SK-N-MC (cell line): ENCODE measurements around the gene SLC2A8.

Source experiments
- DNase-seq: peaks from one replicate; pipeline ENCODE4 v3.0.0-alpha.2; 2011; ENCODE audit warnings: low read depth, low spot score
- H3K27ac ChIP-seq: fragments of 200-600 bp; sonication (generic); 2 replicates; pipeline ENCODE4 v1.5.1; 2016; ENCODE audit warnings: mixed run types
- H3K36me3 ChIP-seq: fragments of 200-600 bp; sonication (generic); 2 replicates; pipeline ENCODE4 v1.6.1; 2017; ENCODE audit warnings: antibody characterized with exemption, low read length, mixed read lengths; ENCODE audit not compliant: insufficient read depth
- H3K4me3 ChIP-seq: fragments of 200-600 bp; sonication (generic); 2 replicates; pipeline ENCODE4 v1.5.1; 2016
- H3K9ac ChIP-seq: fragments of 200-600 bp; sonication (generic); 2 replicates; pipeline ENCODE4 v1.8.0; 2017; ENCODE audit warnings: mixed run types, mixed read lengths; ENCODE audit not compliant: insufficient read length
- H3K9me3 ChIP-seq: fragments of 200-600 bp; sonication (generic); 2 replicates; pipeline ENCODE4 v1.6.1; 2017; ENCODE audit warnings: low read depth, mild to moderate bottlenecking, antibody characterized with exemption, low read length, moderate library complexity, mixed read lengths
- EZH2 ChIP-seq: fragments of 200-600 bp; sonication (generic); IDR thresholded peaks from one replicate; pipeline ENCODE4 v1.6.1; 2017; ENCODE audit warnings: antibody characterized with exemption
- FOXP2 ChIP-seq: optimal IDR thresholded peaks from 2 replicates; pipeline ENCODE3; 2011; ENCODE audit warnings: mild to moderate bottlenecking, moderate library complexity; ENCODE audit not compliant: insufficient read depth; ENCODE audit errors: extremely low read length, control extremely low read depth
- POLR2AphosphoS5 ChIP-seq: IDR thresholded peaks from 2 replicates; pipeline ENCODE4 v1.6.1; 2012; ENCODE audit warnings: mild to moderate bottlenecking, low read depth, low read length, borderline replicate concordance

SLC2A8 gene

GRCh38 chr9:127395497-127396252, 1.3 kb upstream of the SLC2A8 start:
- Histone ChIP-seq H3K9ac (no peak overlapping the region), H3K27ac (no peak overlapping the region), H3K9me3 (no peaks in the 10 kb centered on the region), H3K36me3 (no peaks in the 10 kb centered on the region), H3K4me3 (peak overlapping the region; percentile 79)
- TF ChIP-seq POLR2AphosphoS5: no peak
- no peak for TF ChIP-seq EZH2
- no peak for TF ChIP-seq FOXP2
- no peak for DNase-seq

DNA sequence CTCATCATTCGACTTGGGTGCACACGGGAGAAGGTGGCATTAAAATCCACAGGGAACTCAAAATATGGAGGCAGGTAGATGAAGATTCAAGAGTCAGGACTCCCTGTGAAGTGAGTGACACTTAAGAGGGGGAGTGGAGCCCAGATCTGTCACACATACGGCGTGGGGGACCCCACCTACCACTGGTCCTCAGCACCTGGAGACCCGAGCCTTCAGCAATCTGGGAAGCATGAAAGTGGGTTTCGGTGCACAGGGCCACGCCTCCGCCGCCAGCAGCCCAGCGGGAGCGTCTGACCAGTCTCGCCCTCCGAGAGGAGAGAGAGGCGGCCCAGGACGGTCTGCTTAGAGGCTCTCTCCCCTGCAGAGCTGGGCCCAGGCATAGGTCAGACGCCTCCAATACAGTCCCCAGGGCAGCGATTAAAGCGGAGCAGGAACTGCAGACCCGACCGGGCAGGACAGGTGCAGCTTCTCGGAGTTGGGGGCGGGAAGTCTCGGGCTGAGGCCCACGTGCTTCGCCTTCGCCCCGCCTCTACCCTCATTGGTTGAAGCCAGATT, 639 bp upstream of the SLC2A8 start:
- no peaks in the 10 kb centered on the region for H3K9me3 ChIP-seq
- H3K9ac ChIP-seq: no peak overlapping the region
- H3K36me3 ChIP-seq: no peaks in the 10 kb centered on the region
- DNase-seq: no peak
- H3K27ac ChIP-seq: no peak overlapping the region
- H3K4me3 ChIP-seq: peak overlapping the region; percentile 79
- TF ChIP-seq FOXP2 (no peak), POLR2AphosphoS5 (0 out of 2 replicates have a peak, but pooled peaks have one; percentile 27)

GRCh38 chr9:127397646-127398274, 791 bp downstream of the SLC2A8 start:
- Histone ChIP-seq H3K9ac (peak overlapping the region; percentile 72), H3K27ac (no peak overlapping the region), H3K36me3 (no peaks in the 10 kb centered on the region), H3K9me3 (no peaks in the 10 kb centered on the region), H3K4me3 (peak overlapping the region; percentile 80)
- no peak for DNase-seq
- no peak for TF ChIP-seq EZH2
- TF ChIP-seq POLR2AphosphoS5: no peak
- TF ChIP-seq FOXP2: no peak

- Histone ChIP-seq H3K36me3 (no peaks in the 10 kb centered on the region), H3K27ac (no peak overlapping the region), H3K9ac (no peak overlapping the region), H3K9me3 (no peaks in the 10 kb centered on the region), H3K4me3 (no peak overlapping the region)
- DNase-seq: no peak
- TF ChIP-seq FOXP2 (no peak), EZH2 (no peak), POLR2AphosphoS5 (no peak)
Observed at GRCh38 chr9:127398275-127398647, 1.3 kb downstream of the SLC2A8 start.

GRCh38 chr9:127398715-127399400, 1.9 kb downstream of the SLC2A8 start:
- Histone ChIP-seq H3K27ac (no peak overlapping the region), H3K9ac (no peak overlapping the region), H3K9me3 (no peaks in the 10 kb centered on the region), H3K36me3 (no peaks in the 10 kb centered on the region), H3K4me3 (no peak overlapping the region)
- DNase-seq: no peak
- TF ChIP-seq EZH2 (no peak), FOXP2 (no peak), POLR2AphosphoS5 (no peak)

GRCh38 chr9:127399736-127400269, 2.8 kb downstream of the SLC2A8 start:
- Histone ChIP-seq H3K9ac (no peak overlapping the region), H3K9me3 (no peaks in the 10 kb centered on the region), H3K4me3 (no peak overlapping the region), H3K36me3 (no peaks in the 10 kb centered on the region), H3K27ac (no peak overlapping the region)
- no peak for DNase-seq
- TF ChIP-seq FOXP2: no peak
- no peak for TF ChIP-seq POLR2AphosphoS5
- no peak for TF ChIP-seq EZH2

- Histone ChIP-seq H3K27ac (no peak overlapping the region), H3K4me3 (no peak overlapping the region), H3K36me3 (no peaks in the 10 kb centered on the region), H3K9ac (no peak overlapping the region), H3K9me3 (no peaks in the 10 kb centered on the region)
- DNase-seq: no peak
- TF ChIP-seq FOXP2: no peak
- TF ChIP-seq POLR2AphosphoS5: no peak
- no peak for TF ChIP-seq EZH2
Observed at GRCh38 chr9:127402401-127403090, 5.6 kb downstream of the SLC2A8 start.
